ENCODE results near the gene TBC1D4. TPM values are rescaled to one million over a fixed set of nuclear protein-coding genes. Genes with fewer than 3 reads are reported as not detected.

The TBC1D4 gene
- polyA plus RNA-seq, 1 donor from 2014 or later, result 3.9 TPM

DNA sequence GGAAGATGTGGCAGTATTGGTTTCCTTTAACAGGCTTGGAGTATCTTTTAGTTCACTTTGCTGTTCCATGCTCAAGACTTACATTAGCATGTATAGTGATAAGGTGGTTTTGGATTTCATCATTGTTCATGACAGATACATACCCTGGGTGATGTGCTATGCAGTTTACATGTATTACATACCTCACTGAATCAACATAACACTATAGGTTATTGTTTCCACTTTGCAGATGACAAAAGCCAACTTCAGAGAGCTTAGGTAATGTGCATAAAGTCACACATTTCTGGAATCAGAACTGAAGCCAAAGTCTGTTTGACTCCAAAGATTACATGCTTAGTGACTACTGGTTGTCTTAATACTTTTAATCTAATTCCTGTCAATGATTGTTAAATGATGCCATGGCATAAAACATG is 48.6 kb upstream of the TBC1D4 start:
- no peak overlapping the region for H3K4me3 ChIP-seq (ENCODE audit: low read length)
- H3K9me3 ChIP-seq (ENCODE audit: low read length), result no peaks in the 10 kb centered on the region
- TF ChIP-seq RAD21 (conservative IDR thresholded peaks at IDR 0.05) (no peak), MXI1 (conservative IDR thresholded peaks at IDR 0.05; ENCODE audit: poor library complexity, severe bottlenecking) (no peak), POLR2AphosphoS5 (IDR thresholded peaks at IDR 0.05) (no peak)
- no peak overlapping the region for H3K4me2 ChIP-seq (ENCODE audit: low read length)
- peaks cover 6% of the 10 kb centered on the region for H3K36me3 ChIP-seq (ENCODE audit: insufficient read depth, low read length)
- no peaks in the 10 kb centered on the region for H4K20me1 ChIP-seq (ENCODE audit: insufficient read depth)
- no peak overlapping the region for H3K9ac ChIP-seq (ENCODE audit: low read length)
- no peaks in the 10 kb centered on the region for H3K9me2 ChIP-seq (ENCODE audit: insufficient read depth, low read length)
- peaks cover under 1% of the 10 kb centered on the region for H3K79me2 ChIP-seq (replicated peaks; ENCODE audit: insufficient read depth, low read length)
- no peak overlapping the region for H2AFZ ChIP-seq (ENCODE audit: low read depth, low read length)
- H3K27ac ChIP-seq (ENCODE audit: low read length), result no peak overlapping the region
- H3K27me3 ChIP-seq (ENCODE audit: insufficient read depth, low read depth, low read length), result no peaks in the 10 kb centered on the region
- H3F3A ChIP-seq (ENCODE audit: insufficient read depth, low read length, poor library complexity, severe bottlenecking), result no peaks in the 10 kb centered on the region

DNA sequence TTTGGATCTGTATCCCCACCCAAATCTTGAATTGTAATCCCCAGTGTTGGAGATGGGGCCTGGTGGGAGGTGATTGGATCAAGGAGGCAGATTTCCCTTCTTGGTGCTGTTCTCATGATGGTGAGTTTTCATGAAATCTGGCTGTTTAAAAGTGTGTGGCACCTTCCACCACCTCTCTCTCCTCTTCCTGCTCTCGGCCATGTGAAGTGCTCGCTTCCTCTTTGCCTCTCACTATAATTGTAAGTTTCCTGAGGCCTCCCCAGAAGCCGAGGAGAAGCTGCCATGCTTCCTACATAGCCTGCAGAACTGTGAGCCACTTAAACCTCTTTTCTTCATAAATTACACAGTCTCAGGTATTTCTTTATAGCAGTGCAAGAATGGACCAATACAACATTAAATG is 40.0 kb upstream of the TBC1D4 start:
- no peak for TF ChIP-seq SMC3 (conservative IDR thresholded peaks at IDR 0.05; ENCODE audit: poor library complexity)
- no peak for TF ChIP-seq POLR2AphosphoS5 (IDR thresholded peaks at IDR 0.05)
- TF ChIP-seq TAF1 (IDR thresholded peaks at IDR 0.05; ENCODE audit: low read depth), result no peak
- no peak for TF ChIP-seq RAD21 (conservative IDR thresholded peaks at IDR 0.05)
- no peak for TF ChIP-seq MXI1 (conservative IDR thresholded peaks at IDR 0.05; ENCODE audit: poor library complexity, severe bottlenecking)
- TF ChIP-seq, protein P1, sequence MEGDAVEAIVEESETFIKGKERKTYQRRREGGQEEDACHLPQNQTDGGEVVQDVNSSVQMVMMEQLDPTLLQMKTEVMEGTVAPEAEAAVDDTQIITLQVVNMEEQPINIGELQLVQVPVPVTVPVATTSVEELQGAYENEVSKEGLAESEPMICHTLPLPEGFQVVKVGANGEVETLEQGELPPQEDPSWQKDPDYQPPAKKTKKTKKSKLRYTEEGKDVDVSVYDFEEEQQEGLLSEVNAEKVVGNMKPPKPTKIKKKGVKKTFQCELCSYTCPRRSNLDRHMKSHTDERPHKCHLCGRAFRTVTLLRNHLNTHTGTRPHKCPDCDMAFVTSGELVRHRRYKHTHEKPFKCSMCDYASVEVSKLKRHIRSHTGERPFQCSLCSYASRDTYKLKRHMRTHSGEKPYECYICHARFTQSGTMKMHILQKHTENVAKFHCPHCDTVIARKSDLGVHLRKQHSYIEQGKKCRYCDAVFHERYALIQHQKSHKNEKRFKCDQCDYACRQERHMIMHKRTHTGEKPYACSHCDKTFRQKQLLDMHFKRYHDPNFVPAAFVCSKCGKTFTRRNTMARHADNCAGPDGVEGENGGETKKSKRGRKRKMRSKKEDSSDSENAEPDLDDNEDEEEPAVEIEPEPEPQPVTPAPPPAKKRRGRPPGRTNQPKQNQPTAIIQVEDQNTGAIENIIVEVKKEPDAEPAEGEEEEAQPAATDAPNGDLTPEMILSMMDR (IDR thresholded peaks at IDR 0.05; ENCODE audit: poor library complexity, severe bottlenecking), result no peak
- no peak for TF ChIP-seq EP300 (conservative IDR thresholded peaks at IDR 0.05; ENCODE audit: poor library complexity, severe bottlenecking)
- TF ChIP-seq, protein P2, sequence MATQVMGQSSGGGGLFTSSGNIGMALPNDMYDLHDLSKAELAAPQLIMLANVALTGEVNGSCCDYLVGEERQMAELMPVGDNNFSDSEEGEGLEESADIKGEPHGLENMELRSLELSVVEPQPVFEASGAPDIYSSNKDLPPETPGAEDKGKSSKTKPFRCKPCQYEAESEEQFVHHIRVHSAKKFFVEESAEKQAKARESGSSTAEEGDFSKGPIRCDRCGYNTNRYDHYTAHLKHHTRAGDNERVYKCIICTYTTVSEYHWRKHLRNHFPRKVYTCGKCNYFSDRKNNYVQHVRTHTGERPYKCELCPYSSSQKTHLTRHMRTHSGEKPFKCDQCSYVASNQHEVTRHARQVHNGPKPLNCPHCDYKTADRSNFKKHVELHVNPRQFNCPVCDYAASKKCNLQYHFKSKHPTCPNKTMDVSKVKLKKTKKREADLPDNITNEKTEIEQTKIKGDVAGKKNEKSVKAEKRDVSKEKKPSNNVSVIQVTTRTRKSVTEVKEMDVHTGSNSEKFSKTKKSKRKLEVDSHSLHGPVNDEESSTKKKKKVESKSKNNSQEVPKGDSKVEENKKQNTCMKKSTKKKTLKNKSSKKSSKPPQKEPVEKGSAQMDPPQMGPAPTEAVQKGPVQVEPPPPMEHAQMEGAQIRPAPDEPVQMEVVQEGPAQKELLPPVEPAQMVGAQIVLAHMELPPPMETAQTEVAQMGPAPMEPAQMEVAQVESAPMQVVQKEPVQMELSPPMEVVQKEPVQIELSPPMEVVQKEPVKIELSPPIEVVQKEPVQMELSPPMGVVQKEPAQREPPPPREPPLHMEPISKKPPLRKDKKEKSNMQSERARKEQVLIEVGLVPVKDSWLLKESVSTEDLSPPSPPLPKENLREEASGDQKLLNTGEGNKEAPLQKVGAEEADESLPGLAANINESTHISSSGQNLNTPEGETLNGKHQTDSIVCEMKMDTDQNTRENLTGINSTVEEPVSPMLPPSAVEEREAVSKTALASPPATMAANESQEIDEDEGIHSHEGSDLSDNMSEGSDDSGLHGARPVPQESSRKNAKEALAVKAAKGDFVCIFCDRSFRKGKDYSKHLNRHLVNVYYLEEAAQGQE (IDR thresholded peaks at IDR 0.05; ENCODE audit: borderline replicate concordance), result no peak
- no peak for TF ChIP-seq EZH2 (IDR thresholded peaks at IDR 0.05; ENCODE audit: borderline replicate concordance, insufficient read depth, low read length, poor library complexity, severe bottlenecking)
- H3K4me3 ChIP-seq (ENCODE audit: low read length), result no peak overlapping the region
- H3K27ac ChIP-seq (ENCODE audit: low read length), result no peak overlapping the region
- no peak overlapping the region for H2AFZ ChIP-seq (ENCODE audit: low read depth, low read length)
- H3K9ac ChIP-seq (ENCODE audit: low read length), result no peak overlapping the region
- peaks cover under 1% of the 10 kb centered on the region for H3K36me3 ChIP-seq (ENCODE audit: insufficient read depth, low read length)
- no peaks in the 10 kb centered on the region for H3K9me3 ChIP-seq (ENCODE audit: low read length)
- H3K9me2 ChIP-seq (ENCODE audit: insufficient read depth, low read length), result no peaks in the 10 kb centered on the region
- no peaks in the 10 kb centered on the region for H3K79me2 ChIP-seq (replicated peaks; ENCODE audit: insufficient read depth, low read length)
- H3K4me2 ChIP-seq (ENCODE audit: low read length), result no peak overlapping the region
- no peaks in the 10 kb centered on the region for H3K27me3 ChIP-seq (ENCODE audit: insufficient read depth, low read depth, low read length)
- no peaks in the 10 kb centered on the region for H3F3A ChIP-seq (ENCODE audit: insufficient read depth, low read length, poor library complexity, severe bottlenecking)
- H4K20me1 ChIP-seq (ENCODE audit: insufficient read depth), result no peaks in the 10 kb centered on the region
